ENCODE measurements around the gene ST3GAL3.

Gene ST3GAL3

GRCh38 chr1:43902058-43902831 is 194.9 kb downstream of the ST3GAL3 start:
- H3K9ac ChIP-seq (ENCODE audit: low read depth, low read length), result no peak overlapping the region
- H3K9me3 ChIP-seq (ENCODE audit: control insufficient read depth, insufficient read depth, low read length), result no peaks in the 10 kb centered on the region
- no peaks in the 10 kb centered on the region for H3K4me1 ChIP-seq (ENCODE audit: insufficient read depth, low read length)
- no peaks in the 10 kb centered on the region; the same call in 1 of the 2 replicates for H3K36me3 ChIP-seq (ENCODE audit: insufficient read depth, low read length)

- H3K9me3 ChIP-seq (ENCODE audit: control insufficient read depth, insufficient read depth, low read length), result no peaks in the 10 kb centered on the region
- H3K4me1 ChIP-seq (ENCODE audit: insufficient read depth, low read length), result no peaks in the 10 kb centered on the region
- H3K9ac ChIP-seq (ENCODE audit: low read depth, low read length), result no peak overlapping the region
- no peaks in the 10 kb centered on the region; the same call in 1 of the 2 replicates for H3K36me3 ChIP-seq (ENCODE audit: insufficient read depth, low read length)
These were observed 197.6 kb downstream of the ST3GAL3 start for GRCh38 chr1:43904660-43905551.

GRCh38 chr1:43908226-43908625 is 200.9 kb downstream of the ST3GAL3 start:
- no peaks in the 10 kb centered on the region for H3K9me3 ChIP-seq (ENCODE audit: control insufficient read depth, insufficient read depth, low read length)
- peaks cover 11% of the 10 kb centered on the region for H3K4me1 ChIP-seq (ENCODE audit: insufficient read depth, low read length)
- H3K36me3 ChIP-seq (ENCODE audit: insufficient read depth, low read length), result no peaks in the 10 kb centered on the region
- H3K9ac ChIP-seq (ENCODE audit: low read depth, low read length), result no peak overlapping the region

GRCh38 chr1:43908858-43909257 is 201.5 kb downstream of the ST3GAL3 start:
- Histone ChIP-seq H3K4me1 (ENCODE audit: insufficient read depth, low read length) (peaks cover 14% of the 10 kb centered on the region), H3K36me3 (ENCODE audit: insufficient read depth, low read length) (no peaks in the 10 kb centered on the region), H3K9me3 (ENCODE audit: control insufficient read depth, insufficient read depth, low read length) (no peaks in the 10 kb centered on the region), H3K9ac (ENCODE audit: low read depth, low read length) (no peak overlapping the region)

GRCh38 chr1:43910343-43910742 is 203.0 kb downstream of the ST3GAL3 start:
- Histone ChIP-seq H3K9ac (ENCODE audit: low read depth, low read length) (no peak overlapping the region), H3K36me3 (ENCODE audit: insufficient read depth, low read length) (no peaks in the 10 kb centered on the region), H3K9me3 (ENCODE audit: control insufficient read depth, insufficient read depth, low read length) (no peaks in the 10 kb centered on the region), H3K4me1 (ENCODE audit: insufficient read depth, low read length) (peaks cover 22% of the 10 kb centered on the region)

- Histone ChIP-seq H3K36me3 (ENCODE audit: insufficient read depth, low read length) (no peaks in the 10 kb centered on the region), H3K9me3 (ENCODE audit: control insufficient read depth, insufficient read depth, low read length) (no peaks in the 10 kb centered on the region), H3K9ac (ENCODE audit: low read depth, low read length) (no peak overlapping the region), H3K4me1 (ENCODE audit: insufficient read depth, low read length) (peaks cover 22% of the 10 kb centered on the region)
These were observed 205.3 kb downstream of the ST3GAL3 start for GRCh38 chr1:43912607-43913006.

- peaks cover 22% of the 10 kb centered on the region for H3K4me1 ChIP-seq (ENCODE audit: insufficient read depth, low read length)
- no peaks in the 10 kb centered on the region for H3K36me3 ChIP-seq (ENCODE audit: insufficient read depth, low read length)
- no peak overlapping the region for H3K9ac ChIP-seq (ENCODE audit: low read depth, low read length)
- H3K9me3 ChIP-seq (ENCODE audit: control insufficient read depth, insufficient read depth, low read length), result no peaks in the 10 kb centered on the region
These were observed 205.7 kb downstream of the ST3GAL3 start for GRCh38 chr1:43913051-43913501.

- H3K9ac ChIP-seq (ENCODE audit: low read depth, low read length), result no peak overlapping the region
- H3K9me3 ChIP-seq (ENCODE audit: control insufficient read depth, insufficient read depth, low read length), result no peaks in the 10 kb centered on the region
- H3K4me1 ChIP-seq (ENCODE audit: insufficient read depth, low read length), result peaks cover 22% of the 10 kb centered on the region
- no peaks in the 10 kb centered on the region for H3K36me3 ChIP-seq (ENCODE audit: insufficient read depth, low read length)
These were observed 206.5 kb downstream of the ST3GAL3 start for GRCh38 chr1:43913666-43914360.

GRCh38 chr1:43914576-43915525 is 207.5 kb downstream of the ST3GAL3 start:
- H3K4me1 ChIP-seq (ENCODE audit: insufficient read depth, low read length), result peaks cover 22% of the 10 kb centered on the region
- no peaks in the 10 kb centered on the region for H3K36me3 ChIP-seq (ENCODE audit: insufficient read depth, low read length)
- H3K9ac ChIP-seq (ENCODE audit: low read depth, low read length), result no peak overlapping the region
- no peaks in the 10 kb centered on the region for H3K9me3 ChIP-seq (ENCODE audit: control insufficient read depth, insufficient read depth, low read length)

- Histone ChIP-seq H3K36me3 (ENCODE audit: insufficient read depth, low read length) (no peaks in the 10 kb centered on the region; the same call in 1 of the 2 replicates), H3K9ac (ENCODE audit: low read depth, low read length) (no peak overlapping the region), H3K4me1 (ENCODE audit: insufficient read depth, low read length) (no peaks in the 10 kb centered on the region), H3K9me3 (ENCODE audit: control insufficient read depth, insufficient read depth, low read length) (no peaks in the 10 kb centered on the region)
These were observed 212.6 kb downstream of the ST3GAL3 start for GRCh38 chr1:43919906-43920305.

- Histone ChIP-seq H3K4me1 (ENCODE audit: insufficient read depth, low read length) (no peaks in the 10 kb centered on the region), H3K36me3 (ENCODE audit: insufficient read depth, low read length) (no peaks in the 10 kb centered on the region; the same call in 1 of the 2 replicates), H3K9me3 (ENCODE audit: control insufficient read depth, insufficient read depth, low read length) (no peaks in the 10 kb centered on the region), H3K9ac (ENCODE audit: low read depth, low read length) (no peak overlapping the region)
These were observed 213.7 kb downstream of the ST3GAL3 start for GRCh38 chr1:43921022-43921421.

GRCh38 chr1:43924516-43924915 is 217.2 kb downstream of the ST3GAL3 start:
- no peaks in the 10 kb centered on the region for H3K9me3 ChIP-seq (ENCODE audit: control insufficient read depth, insufficient read depth, low read length)
- H3K4me1 ChIP-seq (ENCODE audit: insufficient read depth, low read length), result 0 out of 2 replicates have a peak, but pooled peaks cover 5% of the 10 kb centered on the region
- H3K36me3 ChIP-seq (ENCODE audit: insufficient read depth, low read length), result no peaks in the 10 kb centered on the region; the same call in 1 of the 2 replicates

GRCh38 chr1:43925846-43926245 is 218.5 kb downstream of the ST3GAL3 start:
- H3K4me1 ChIP-seq (ENCODE audit: insufficient read depth, low read length), result peaks cover 15% of the 10 kb centered on the region
- H3K9ac ChIP-seq (ENCODE audit: low read depth, low read length), result no peak overlapping the region
- no peaks in the 10 kb centered on the region for H3K9me3 ChIP-seq (ENCODE audit: control insufficient read depth, insufficient read depth, low read length)
- H3K36me3 ChIP-seq (ENCODE audit: insufficient read depth, low read length), result no peaks in the 10 kb centered on the region; the same call in 1 of the 2 replicates

More at GRCh38 chr1:43924516-43924915, 217.2 kb downstream of the ST3GAL3 start:
- no peak overlapping the region for H3K9ac ChIP-seq (ENCODE audit: low read depth, low read length)
